GM18498 (cell line): ENCODE data around the gene SPINDOC.
"Not testable (repeated sequence)": the region's sequence is repeated elsewhere in the genome, so short reads cannot be mapped to it uniquely, and the experiment has no call there.

Experiments used
- ATAC-seq: cut with Tn5 transposase; IDR thresholded peaks from one replicate; pipeline ENCODE4 v1.9.1; 2021; ENCODE audit warnings: mild to moderate bottlenecking, moderate library complexity; ENCODE audit not compliant: unreplicated experiment

The SPINDOC gene

GRCh38 chr11:63813035-63813562 is at the start of gene SPINDOC:
Gene SPINDOC (plus strand): TSS chr11:63813456. CDS start chr11:63813687, 231 bp downstream.
- ATAC-seq: peak; percentile 88

- ATAC-seq: no peak
These were observed 49.5 kb upstream of the SPINDOC start for GRCh38 chr11:63763496-63764339.

GRCh38 chr11:63764340-63764678 is 48.9 kb upstream of the SPINDOC start:
- no peak for ATAC-seq

- no peak for ATAC-seq
These were observed 48.3 kb upstream of the SPINDOC start for GRCh38 chr11:63764679-63765647.

GRCh38 chr11:63765688-63766241 is 47.5 kb upstream of the SPINDOC start:
- ATAC-seq: no peak

- no peak for ATAC-seq
These were observed 46.6 kb upstream of the SPINDOC start for GRCh38 chr11:63766531-63767235.

GRCh38 chr11:63767267-63767564 is 46.0 kb upstream of the SPINDOC start:
- ATAC-seq: no peak

- ATAC-seq: no peak
These were observed 45.6 kb upstream of the SPINDOC start for GRCh38 chr11:63767565-63768236.

GRCh38 chr11:63768237-63769041 is 44.8 kb upstream of the SPINDOC start, which contains the start of gene ZFTA:
Gene ZFTA (minus strand): TSS chr11:63768775. CDS start chr11:63768622, 153 bp downstream.
- peak; percentile 62 for ATAC-seq

GRCh38 chr11:63769042-63769713 is 44.1 kb upstream of the SPINDOC start:
- ATAC-seq: peak; percentile 36

GRCh38 chr11:63769714-63770455 is 43.4 kb upstream of the SPINDOC start:
- ATAC-seq: no peak

GRCh38 chr11:63770763-63771162 is 42.5 kb upstream of the SPINDOC start:
- no peak for ATAC-seq

- ATAC-seq: not testable (repeated sequence)
These were observed 41.4 kb upstream of the SPINDOC start for GRCh38 chr11:63771741-63772318.

- no peak for ATAC-seq
These were observed 38.1 kb upstream of the SPINDOC start for GRCh38 chr11:63775191-63775590.

- ATAC-seq: no peak
These were observed 34.2 kb upstream of the SPINDOC start for GRCh38 chr11:63779039-63779438.

GRCh38 chr11:63782749-63783148 is 30.5 kb upstream of the SPINDOC start:
- ATAC-seq: no peak

- ATAC-seq: no peak
These were observed 29.2 kb upstream of the SPINDOC start for GRCh38 chr11:63783925-63784592.
